Adipose tissue (tissue), 3 donors: Measurements from ENCODE around the gene OR4C45. TPM values are rescaled to one million over a fixed set of nuclear protein-coding genes. Genes with fewer than 3 reads are reported as not detected.
"Not testable (repeated sequence)": the region's sequence is repeated elsewhere in the genome, so short reads cannot be mapped to it uniquely, and the experiment has no call there.

ENCODE experiments used
- H3K27ac ChIP-seq: one replicate; pipeline ENCODE4 v1.5.1; 2013; ENCODE audit warnings: low read depth, low read length
- WGBS, 3 donors: extraction: QIAGEN DNeasy Blood & Tissue Kit; methylation state at CpG; one replicate each; pipeline ENCODE4 v1.1.7; 2013; 5-methylcytosine and 5-hydroxymethylcytosine counted together
- polyA plus RNA-seq, 3 donors: library from polyadenylated mRNA; stranded (reverse); fragments of 200-250 nt; gene quantifications; one replicate each; pipeline ENCODE4 v1.2.3, GENCODE V29; 2013
- donor health status: healthy with polysubstance abuse.
- donor health status: Bipolar disorder and iron deficiency.
- donor health status: healthy.

The OR4C45 gene
- polyA plus RNA-seq: not detected

- H3K27ac ChIP-seq: no peak within 1 kb of the TSS
Observed at GRCh38 chr11:50032574-50032973, at the start of gene OR4C45. Gene OR4C45, plus strand, starts transcription at chr11:50032874.

GRCh38 chr11:49995565-49995964, 37.1 kb upstream of the OR4C45 start:
- no peak overlapping the region for H3K27ac ChIP-seq
- WGBS, 3 donors: 34 to 42% (median 40%) methylated on average over 6 of the region's 6 CpGs

GRCh38 chr11:50030193-50030592, 2.5 kb upstream of the OR4C45 start:
- no peak overlapping the region for H3K27ac ChIP-seq
- WGBS, 3 donors: 37 to 51% (median 46%) methylated on average over 1 of the region's 1 CpG

GRCh38 chr11:50036239-50036638, 3.6 kb downstream of the OR4C45 start:
- not testable (repeated sequence) for H3K27ac ChIP-seq

GRCh38 chr11:50037251-50037650, 4.6 kb downstream of the OR4C45 start:
- 46 to 59% (median 53%) methylated on average over 1 of the region's 1 CpG for WGBS, 3 donors
- H3K27ac ChIP-seq: no peak overlapping the region

- 82 to 92% (median 90%) methylated on average over 2 of the region's 2 CpGs for WGBS, 3 donors
- H3K27ac ChIP-seq: no peak overlapping the region
Observed at GRCh38 chr11:50044647-50045046, 12.0 kb downstream of the OR4C45 start.

- H3K27ac ChIP-seq: not testable (repeated sequence)
- WGBS, 3 donors: 86 to 93% (median 92%) methylated on average over 15 to 20 of the region's 22 CpGs
Observed at GRCh38 chr11:50063056-50063455, 30.4 kb downstream of the OR4C45 start.

GRCh38 chr11:50070389-50070788, 37.7 kb downstream of the OR4C45 start:
- no peak overlapping the region for H3K27ac ChIP-seq
- WGBS, 3 donors: 44 to 71% (median 63%) methylated on average over 3 of the region's 3 CpGs

GRCh38 chr11:50071584-50072225, 39.0 kb downstream of the OR4C45 start:
- WGBS, 3 donors: 53 to 65% (median 65%) methylated on average over 9 of the region's 9 CpGs
- no peak overlapping the region for H3K27ac ChIP-seq

- whole genome bisulfite sequencing, 3 donors: 70 to 80% (median 79%) methylated on average over 12 of the region's 12 CpGs
- H3K27ac ChIP-seq: no peak overlapping the region
Observed at GRCh38 chr11:50072226-50073112, 39.8 kb downstream of the OR4C45 start.

GRCh38 chr11:50073113-50074105, 40.7 kb downstream of the OR4C45 start:
- no peak overlapping the region for H3K27ac ChIP-seq
- 79 to 87% (median 86%) methylated on average over 10 of the region's 10 CpGs for WGBS, 3 donors

GRCh38 chr11:50074161-50074560, 41.5 kb downstream of the OR4C45 start:
- WGBS, 3 donors: 79 to 87% (median 83%) methylated on average over 6 of the region's 6 CpGs
- no peak overlapping the region for H3K27ac ChIP-seq

- 64 to 74% (median 65%) methylated on average over 4 of the region's 4 CpGs for WGBS, 3 donors
- no peak overlapping the region for H3K27ac ChIP-seq
Observed at GRCh38 chr11:50075856-50076255, 43.2 kb downstream of the OR4C45 start.

GRCh38 chr11:50077526-50077925, 44.9 kb downstream of the OR4C45 start:
- WGBS, 3 donors: 70 to 84% (median 78%) methylated on average over 5 of the region's 5 CpGs

GRCh38 chr11:50078001-50078400, 45.3 kb downstream of the OR4C45 start:
- 71 to 89% (median 79%) methylated on average over 1 of the region's 1 CpG for WGBS, 3 donors
- no peak overlapping the region for H3K27ac ChIP-seq

More at GRCh38 chr11:50077526-50077925, 44.9 kb downstream of the OR4C45 start:
- H3K27ac ChIP-seq: no peak overlapping the region

- H3K27ac ChIP-seq: not testable (repeated sequence)
Observed at GRCh38 chr11:50078946-50079345, 46.3 kb downstream of the OR4C45 start.

- no peak overlapping the region for H3K27ac ChIP-seq
Observed at GRCh38 chr11:50080256-50080655, 47.6 kb downstream of the OR4C45 start.
